Ascending aorta (tissue), 2 donors: ENCODE results near the gene ZNF76. TPM values are rescaled to one million over a fixed set of nuclear protein-coding genes. Genes with fewer than 3 reads are reported as not detected.
A peak's percentile ranks its signal among the peaks of the same experiment; 100 is the strongest.

Experiments
- DNase-seq, 2 donors: peaks; one replicate each; pipeline ENCODE4 v3.0.0-alpha.2; 2019; ENCODE audit warnings: low spot score in 2 of 2
- H3K27ac ChIP-seq, 2 donors: fragments of 200-600 bp; sonication (generic); one replicate each; pipeline ENCODE4 v1.5.1; 2016 to 2017; ENCODE audit warnings: mild to moderate bottlenecking in 1 of 2
- H3K27me3 ChIP-seq: fragments of 200-600 bp; sonication (generic); one replicate; pipeline ENCODE4 v1.5.1; 2017
- H3K36me3 ChIP-seq, 2 donors: fragments of 200-600 bp; sonication (generic); one replicate each; pipeline ENCODE4 v1.5.1; 2016
- H3K4me1 ChIP-seq, 2 donors: fragments of 200-600 bp; sonication (generic); one replicate each; pipeline ENCODE4 v1.5.1; 2016 to 2017; ENCODE audit warnings: mild to moderate bottlenecking in 1 of 2
- H3K4me3 ChIP-seq, 2 donors: fragments of 200-600 bp; sonication (generic); one replicate each; pipeline ENCODE4 v1.5.1; 2016 to 2017; ENCODE audit warnings: mild to moderate bottlenecking in 1 of 2
- H3K9me3 ChIP-seq, 2 donors: fragments of 200-600 bp; sonication (generic); one replicate each; pipeline ENCODE4 v1.5.1; 2016
- CTCF ChIP-seq, 3 experiments: fragments of 200-600 bp in 2 of 3; fragments of 450-650 bp in 1 of 3; sonication (generic) in 2 of 3; IDR thresholded peaks; one replicate each; pipeline ENCODE4 v1.5.1; 2016 to 2019; ENCODE audit warnings: antibody characterized with exemption in 3 of 3, mild to moderate bottlenecking in 1 of 3, moderate library complexity in 1 of 3
- intact Hi-C: fragments of 100-400 bp; cut with DNase I; formaldehyde crosslinking; loops from one replicate; pipeline ENCODE4 v1.15.1; 2023
- total RNA-seq: library from RNA; depleted of rRNA; stranded (reverse); fragments of >200 nt; gene quantifications from one replicate; pipeline ENCODE4 v1.1.0, GENCODE V29; 2016

The ZNF76 gene
- total RNA-seq, 1 donor from 2014 or later, result 55.7 TPM

DNA sequence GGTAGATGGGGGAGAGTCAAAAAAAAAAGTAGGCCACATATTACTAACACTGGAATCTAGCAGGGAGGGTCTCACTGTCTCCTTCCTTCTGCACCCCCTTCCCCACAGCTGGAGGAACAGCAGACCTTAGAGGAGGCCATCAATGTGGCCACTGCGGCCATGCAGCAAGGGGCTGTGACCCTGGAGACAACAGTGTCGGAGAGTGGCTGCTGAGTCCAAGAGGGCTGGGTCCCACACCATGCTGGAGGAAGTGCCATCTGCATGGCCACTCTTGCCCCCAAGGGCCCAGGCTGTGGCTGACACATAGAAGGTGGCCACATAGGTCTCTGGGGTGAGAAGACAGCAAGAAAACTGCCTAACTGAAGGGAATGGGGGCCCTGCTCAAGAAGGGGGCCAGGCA, 35.5 kb downstream of the ZNF76 start:
- H3K27ac ChIP-seq, result no peak overlapping the region
- peaks cover 43 to 52% of the 10 kb centered on the region in 2 donors for H3K36me3 ChIP-seq
- no peak for DNase-seq
- H3K4me1 ChIP-seq, result peaks cover 0 to 3% of the 10 kb centered on the region in 2 donors
- intact Hi-C loops, result no loop called here
- no peaks in the 10 kb centered on the region for H3K9me3 ChIP-seq
- H3K4me3 ChIP-seq, result no peak overlapping the region
- H3K27me3 ChIP-seq, result no peaks in the 10 kb centered on the region
- no peak for TF ChIP-seq CTCF (IDR thresholded peaks at IDR 0.05)

GRCh38 chr6:35295521-35296315, 36.2 kb downstream of the ZNF76 start:
- Histone ChIP-seq H3K27ac (no peak overlapping the region), H3K36me3 (peaks cover 36 to 45% of the 10 kb centered on the region in 2 donors), H3K4me1 (peaks cover 0 to 3% of the 10 kb centered on the region in 2 donors), H3K27me3 (no peaks in the 10 kb centered on the region), H3K4me3 (no peak overlapping the region), H3K9me3 (no peaks in the 10 kb centered on the region)
- intact Hi-C loops, result loop anchor here (2.0 kb wide), 1 partner anchor 153 kb away; no protein-coding TSS in a partner anchor
- TF ChIP-seq CTCF (IDR thresholded peaks at IDR 0.05), result no peak
- DNase-seq, result no peak

DNA sequence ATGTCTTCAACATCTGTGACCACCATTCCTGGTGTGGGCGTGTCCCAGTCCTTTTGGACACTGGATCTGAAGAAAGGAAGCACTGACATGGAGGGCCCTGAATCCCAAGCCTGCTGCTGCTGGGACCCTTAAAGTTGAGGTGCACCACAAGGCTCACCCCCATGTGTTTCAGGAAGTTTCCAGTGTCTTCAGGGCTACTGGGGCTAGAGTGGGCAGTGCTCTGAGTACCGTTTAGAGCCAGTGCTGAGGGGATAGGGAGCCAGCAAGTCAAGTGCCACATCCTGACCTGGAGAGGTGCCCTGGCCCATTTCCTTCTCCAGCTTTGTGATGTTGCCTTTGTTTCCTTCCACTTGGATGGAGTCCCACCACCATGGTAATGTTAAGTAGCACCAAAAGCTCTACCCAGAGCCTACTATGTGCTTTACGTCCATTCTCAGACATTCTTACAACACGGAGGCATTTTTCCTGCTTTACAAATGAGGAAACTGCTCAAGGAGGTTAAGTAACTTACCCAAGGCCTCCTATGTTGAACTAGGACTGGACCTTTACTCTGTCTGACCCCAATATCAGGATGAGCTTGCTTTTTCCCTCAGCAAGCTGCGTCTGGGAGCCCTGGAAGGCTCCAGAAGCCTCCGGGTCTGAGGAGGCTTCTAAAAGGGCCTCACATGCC, 37.5 kb downstream of the ZNF76 start:
- Histone ChIP-seq H3K27me3 (no peaks in the 10 kb centered on the region), H3K27ac (peak overlapping the region in 1 of 2 donors; percentile 15), H3K4me1 (peaks cover 0 to 3% of the 10 kb centered on the region in 2 donors), H3K9me3 (no peaks in the 10 kb centered on the region), H3K4me3 (peak overlapping the region in 1 of 2 donors; percentile 53), H3K36me3 (peaks cover 24 to 32% of the 10 kb centered on the region in 2 donors)
- intact Hi-C loops, result loop anchor here (2.0 kb wide), 1 partner anchor 152 kb away; no protein-coding TSS in a partner anchor
- TF ChIP-seq CTCF (IDR thresholded peaks at IDR 0.05), result no peak
- no peak for DNase-seq

DNA sequence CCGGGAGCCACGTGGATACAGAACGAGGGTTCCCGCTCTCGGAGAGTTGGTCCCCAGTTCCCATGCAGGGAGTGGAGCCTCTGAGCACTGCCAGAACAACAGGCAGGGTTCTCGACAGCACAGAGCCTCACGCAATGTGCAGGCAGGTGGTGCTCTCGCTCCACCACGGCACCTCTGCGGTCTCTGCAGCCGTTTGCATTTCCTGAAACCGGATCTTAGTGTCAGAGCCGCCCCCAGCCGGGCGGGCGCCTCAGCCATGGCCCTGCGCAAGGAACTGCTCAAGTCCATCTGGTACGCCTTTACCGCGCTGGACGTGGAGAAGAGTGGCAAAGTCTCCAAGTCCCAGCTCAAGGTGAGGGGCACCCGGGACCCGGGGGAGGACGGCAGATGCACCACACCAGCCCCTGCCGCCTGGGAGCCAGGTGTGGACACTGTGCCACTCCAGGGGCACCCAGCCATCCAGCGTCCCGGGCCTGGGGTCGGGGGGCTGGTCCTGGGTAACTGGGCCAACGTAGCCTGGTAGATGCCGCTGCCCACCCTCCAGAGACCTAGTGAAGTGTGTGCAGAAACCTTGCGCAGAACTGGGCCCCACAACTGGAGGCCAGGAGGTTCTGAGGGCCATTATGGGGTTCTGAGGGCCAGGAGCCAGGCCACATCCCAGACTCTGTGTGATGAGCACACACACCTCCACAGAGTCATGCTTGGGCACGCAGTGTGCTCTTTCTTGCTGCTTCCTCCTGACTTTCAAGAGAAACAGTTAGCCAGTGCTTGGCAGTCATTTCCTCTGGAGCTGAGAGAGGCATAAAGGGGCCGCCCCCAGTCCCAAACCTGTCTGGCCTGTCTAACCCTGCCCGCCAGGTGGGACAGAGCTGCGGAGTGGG, 38.3 kb downstream of the ZNF76 start, which contains the start of gene DEF6:
TSS of gene DEF6 (plus strand) at position 218 of the 881 bp plus-strand sequence. CDS start at position 257, 39 bp downstream.
- no peaks in the 10 kb centered on the region for H3K27me3 ChIP-seq
- peaks cover 0 to 3% of the 10 kb centered on the region in 2 donors for H3K4me1 ChIP-seq
- intact Hi-C loops, result loop anchor here (2.0 kb wide), 1 partner anchor 151 kb away; no protein-coding TSS in a partner anchor
- peak; percentile 43 to 83 (median 68) for TF ChIP-seq CTCF (IDR thresholded peaks at IDR 0.05)
- peak within 1 kb of the TSS; percentile 7 to 15 for H3K27ac ChIP-seq
- no peaks in the 10 kb centered on the region for H3K9me3 ChIP-seq
- DNase-seq, result peak; percentile 62 to 86
- peak within 1 kb of the TSS; percentile 21 to 53 for H3K4me3 ChIP-seq
- H3K36me3 ChIP-seq, result peaks cover 17 to 24% of the 10 kb centered on the region in 2 donors

DNA sequence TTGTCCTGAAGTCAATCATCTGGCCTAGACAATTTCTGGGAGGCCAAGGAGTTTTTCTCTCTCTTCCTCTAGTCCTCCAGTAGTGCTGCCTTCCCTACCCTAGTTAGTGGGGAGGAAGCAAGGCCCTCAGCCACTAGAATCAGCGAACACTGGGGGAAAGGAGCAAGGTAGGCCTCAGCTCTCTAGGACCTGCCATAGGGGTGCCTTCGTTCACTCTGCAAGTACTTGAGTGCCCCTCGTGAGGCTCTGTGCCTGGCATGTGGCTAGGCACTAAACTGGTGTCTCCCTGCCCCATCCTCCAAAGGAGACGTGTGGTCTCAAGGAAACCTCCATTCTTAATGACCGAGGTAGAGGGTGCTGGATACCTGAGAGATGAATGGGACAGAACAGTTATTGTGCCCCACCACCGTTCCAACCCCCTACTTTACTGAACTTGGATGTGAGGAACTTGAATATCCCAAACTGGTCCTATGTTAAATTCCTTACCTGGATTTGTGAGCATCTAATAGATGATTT, 39.1 kb downstream of the ZNF76 start:
- intact Hi-C loops, result no loop called here
- peaks cover 0 to 3% of the 10 kb centered on the region in 2 donors for H3K4me1 ChIP-seq
- DNase-seq, result no peak
- H3K4me3 ChIP-seq, result peak overlapping the region in 1 of 2 donors; percentile 53
- no peak for TF ChIP-seq CTCF (IDR thresholded peaks at IDR 0.05)
- peaks cover 9 to 16% of the 10 kb centered on the region in 2 donors for H3K36me3 ChIP-seq
- H3K9me3 ChIP-seq, result no peaks in the 10 kb centered on the region
- peak overlapping the region in 1 of 2 donors; percentile 7 for H3K27ac ChIP-seq
- no peaks in the 10 kb centered on the region for H3K27me3 ChIP-seq
